Keratinocyte (primary cell): ENCODE measurements around the gene RPL37A. TPM values are rescaled to one million over a fixed set of nuclear protein-coding genes. Genes with fewer than 3 reads are reported as not detected.
A peak's percentile ranks its signal among the peaks of the same experiment; 100 is the strongest.

Experiments
- DNase-seq: peaks from one replicate; pipeline ENCODE4 v3.0.0-alpha.2; 2011; ENCODE audit warnings: low read depth, missing footprints, low spot score
- FAIRE-seq: peaks from 2 replicates; lab custom pipeline; 2011; peaks lifted over from hg19 to GRCh38; lab: Jason Lieb, UNC
- H2AFZ ChIP-seq: 2 replicates; pipeline ENCODE4 v1.6.0; 2012; ENCODE audit warnings: low read length, control low read depth, inconsistent platforms; ENCODE audit not compliant: control insufficient read depth
- H3K27ac ChIP-seq: 2 replicates; pipeline ENCODE4 v1.5.1; 2011; ENCODE audit warnings: low read length; ENCODE audit not compliant: control insufficient read depth, insufficient read depth
- H3K27me3 ChIP-seq: 3 replicates; pipeline ENCODE4 v1.6.0; 2011; ENCODE audit warnings: low read length; ENCODE audit not compliant: control insufficient read depth, insufficient read depth; ENCODE audit errors: extremely low read depth
- H3K36me3 ChIP-seq, 2 experiments: 2 replicates in 1 of 2; 3 replicates in 1 of 2; pipeline ENCODE4 v1.5.1; 2011; ENCODE audit warnings: low read length in 2 of 2, mild to moderate bottlenecking in 1 of 2; ENCODE audit not compliant: control insufficient read depth in 2 of 2, insufficient read depth in 2 of 2; ENCODE audit errors: extremely low read depth in 1 of 2
- H3K4me1 ChIP-seq: 3 replicates; pipeline ENCODE4 v1.5.1; 2011; ENCODE audit warnings: low read length; ENCODE audit not compliant: control insufficient read depth, insufficient read depth; ENCODE audit errors: extremely low read depth
- H3K4me2 ChIP-seq: 3 replicates; pipeline ENCODE4 v1.6.0; 2011; ENCODE audit warnings: low read depth, low read length; ENCODE audit not compliant: control insufficient read depth, insufficient read depth; ENCODE audit errors: extremely low read depth
- H3K4me3 ChIP-seq, 3 experiments: fragments of 200-600 bp in 1 of 3; sonication (generic) in 1 of 3; 2 replicates in 2 of 3; 3 replicates in 1 of 3; pipeline ENCODE4 v1.5.1; 2011 to 2016; ENCODE audit warnings: low read length in 3 of 3, mild to moderate bottlenecking in 3 of 3, control low read depth in 2 of 3, inconsistent platforms in 1 of 3, low read depth in 1 of 3, mixed read lengths in 1 of 3, mixed run types in 1 of 3, moderate library complexity in 1 of 3; ENCODE audit not compliant: control insufficient read depth in 2 of 3, insufficient read depth in 2 of 3; ENCODE audit errors: extremely low read depth in 1 of 3
- H3K79me2 ChIP-seq: 2 replicates; pipeline ENCODE4 v1.6.0; 2012; ENCODE audit warnings: low read length; ENCODE audit not compliant: control insufficient read depth, insufficient read depth
- H3K9ac ChIP-seq: 3 replicates; pipeline ENCODE4 v1.6.0; 2011; ENCODE audit warnings: low read length; ENCODE audit not compliant: control insufficient read depth, insufficient read depth; ENCODE audit errors: extremely low read depth
- H3K9me1 ChIP-seq: 3 replicates; pipeline ENCODE4 v1.6.0; 2011; ENCODE audit warnings: low read length; ENCODE audit not compliant: control insufficient read depth, insufficient read depth; ENCODE audit errors: extremely low read depth
- H3K9me3 ChIP-seq: 2 replicates; pipeline ENCODE4 v1.5.1; 2012; ENCODE audit warnings: low read depth, low read length; ENCODE audit not compliant: control insufficient read depth
- H4K20me1 ChIP-seq: 3 replicates; pipeline ENCODE4 v1.6.0; 2011; ENCODE audit warnings: low read length; ENCODE audit not compliant: control insufficient read depth, insufficient read depth; ENCODE audit errors: extremely low read depth
- EZH2 ChIP-seq: IDR thresholded peaks from one replicate; pipeline ENCODE4 v1.6.1; 2012; ENCODE audit warnings: inconsistent platforms, mild to moderate bottlenecking, low read length, moderate library complexity
- dilution Hi-C: fragments of 300-500 bp; cut with MboI; formaldehyde crosslinking; loops from one replicate; pipeline ENCODE4 v1.7.0; 2020; ENCODE audit warnings: low sequenced_read_pairs; ENCODE audit not compliant: extremely low pct_ligation_motif_present
- polyA plus RNA-seq, 5 experiments: library from polyadenylated mRNA; depleted of rRNA in 3 of 5; stranded (reverse) in 3 of 5; stranded (forward) in 1 of 5; unstranded in 1 of 5; fragments of >200 nt; gene quantifications; 1 replicate in 1 of 5; 2 replicates in 3 of 5; 3 replicates in 1 of 5; pipeline versions ENCODE4 v1.2.1 to v1.2.3, GENCODE V29; 2011 to 2012; ENCODE audit warnings: missing spikeins in 2 of 5, low read depth in 1 of 5, low replicate concordance in 1 of 5
- TF ChIP-seq, protein P1 (sequence below), 3 experiments: IDR thresholded peaks in 1 of 3; conservative IDR thresholded peaks in 1 of 3; optimal IDR thresholded peaks in 1 of 3; 2 replicates in 2 of 3; 3 replicates in 1 of 3; pipeline versions ENCODE3 to v1.5.1; 2011; ENCODE audit warnings: low read length in 3 of 3, mild to moderate bottlenecking in 3 of 3, moderate library complexity in 2 of 3, control low read depth in 1 of 3, inconsistent platforms in 1 of 3; ENCODE audit not compliant: insufficient read depth in 2 of 3; ENCODE audit errors: extremely low read depth in 1 of 3

Gene RPL37A
- polyA plus RNA-seq, 1 donor (not counting 4 experiments of a cell fraction or from before 2014, with no cell fraction given): 4,257 TPM

DNA sequence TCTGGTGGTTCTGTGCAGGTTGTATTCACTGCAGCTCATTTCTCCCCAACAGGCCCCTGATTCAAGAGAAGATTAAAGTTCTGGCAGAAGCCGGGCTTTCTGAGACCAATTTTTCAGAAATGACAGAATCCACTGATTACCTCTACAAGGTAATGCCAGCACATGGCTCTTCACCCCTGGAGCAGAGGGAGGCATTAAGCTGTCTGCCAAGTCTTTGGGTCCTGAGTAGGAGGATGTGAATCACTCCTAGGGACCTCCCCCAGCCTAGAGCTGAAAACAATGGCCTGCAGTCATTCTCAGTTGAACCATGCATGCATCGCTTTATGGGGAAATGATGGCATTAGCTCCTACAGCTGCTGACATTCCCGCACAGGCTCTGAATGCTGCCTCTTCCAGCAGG lies 20.5 kb upstream of the RPL37A start:
- H3K27me3 ChIP-seq: no peaks in the 10 kb centered on the region
- peaks cover 13 to 20% of the 10 kb centered on the region in 2 experiments for H3K36me3 ChIP-seq
- H3K27ac ChIP-seq: peak overlapping the region; percentile 39
- H3K4me2 ChIP-seq: peak overlapping the region; percentile 45
- peak; percentile 98 for FAIRE-seq
- dilution Hi-C loops: no loop called here
- H3K79me2 ChIP-seq: no peaks in the 10 kb centered on the region
- TF ChIP-seq, protein P1, sequence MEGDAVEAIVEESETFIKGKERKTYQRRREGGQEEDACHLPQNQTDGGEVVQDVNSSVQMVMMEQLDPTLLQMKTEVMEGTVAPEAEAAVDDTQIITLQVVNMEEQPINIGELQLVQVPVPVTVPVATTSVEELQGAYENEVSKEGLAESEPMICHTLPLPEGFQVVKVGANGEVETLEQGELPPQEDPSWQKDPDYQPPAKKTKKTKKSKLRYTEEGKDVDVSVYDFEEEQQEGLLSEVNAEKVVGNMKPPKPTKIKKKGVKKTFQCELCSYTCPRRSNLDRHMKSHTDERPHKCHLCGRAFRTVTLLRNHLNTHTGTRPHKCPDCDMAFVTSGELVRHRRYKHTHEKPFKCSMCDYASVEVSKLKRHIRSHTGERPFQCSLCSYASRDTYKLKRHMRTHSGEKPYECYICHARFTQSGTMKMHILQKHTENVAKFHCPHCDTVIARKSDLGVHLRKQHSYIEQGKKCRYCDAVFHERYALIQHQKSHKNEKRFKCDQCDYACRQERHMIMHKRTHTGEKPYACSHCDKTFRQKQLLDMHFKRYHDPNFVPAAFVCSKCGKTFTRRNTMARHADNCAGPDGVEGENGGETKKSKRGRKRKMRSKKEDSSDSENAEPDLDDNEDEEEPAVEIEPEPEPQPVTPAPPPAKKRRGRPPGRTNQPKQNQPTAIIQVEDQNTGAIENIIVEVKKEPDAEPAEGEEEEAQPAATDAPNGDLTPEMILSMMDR (optimal IDR thresholded peaks at IDR 0.05 in 1 of 3, IDR thresholded peaks at IDR 0.05 in 1 of 3, conservative IDR thresholded peaks at IDR 0.05 in 1 of 3; ENCODE audit: extremely low read depth in 1 of 3, insufficient read depth in 2 of 3, low read length in 3 of 3): no peak
- no peak for TF ChIP-seq EZH2
- H2AFZ ChIP-seq: no peak overlapping the region
- H3K4me3 ChIP-seq: no peak overlapping the region
- H4K20me1 ChIP-seq: no peaks in the 10 kb centered on the region
- H3K9ac ChIP-seq: no peak overlapping the region
- peak; percentile 48 for DNase-seq
- H3K9me1 ChIP-seq: no peaks in the 10 kb centered on the region
- peaks cover 18% of the 10 kb centered on the region for H3K4me1 ChIP-seq
- H3K9me3 ChIP-seq: no peaks in the 10 kb centered on the region

- dilution Hi-C loops: no loop called here
- FAIRE-seq: no peak
- peak overlapping the region; percentile 42 for H3K27ac ChIP-seq
- peak overlapping the region; percentile 45 for H3K4me2 ChIP-seq
- H3K9me1 ChIP-seq: no peaks in the 10 kb centered on the region
- DNase-seq: no peak
- H3K27me3 ChIP-seq: no peaks in the 10 kb centered on the region
- H3K9ac ChIP-seq: no peak overlapping the region
- H4K20me1 ChIP-seq: no peaks in the 10 kb centered on the region
- peaks cover 18% of the 10 kb centered on the region for H3K4me1 ChIP-seq
- H3K9me3 ChIP-seq: no peaks in the 10 kb centered on the region
- no peaks in the 10 kb centered on the region for H3K79me2 ChIP-seq
- H2AFZ ChIP-seq: no peak overlapping the region
- H3K36me3 ChIP-seq: peaks cover 13 to 20% of the 10 kb centered on the region in 2 experiments
- H3K4me3 ChIP-seq: no peak overlapping the region
- TF ChIP-seq, protein P1 (optimal IDR thresholded peaks at IDR 0.05 in 1 of 3, IDR thresholded peaks at IDR 0.05 in 1 of 3, conservative IDR thresholded peaks at IDR 0.05 in 1 of 3; ENCODE audit: extremely low read depth in 1 of 3, insufficient read depth in 2 of 3, low read length in 3 of 3): no peak
- TF ChIP-seq EZH2: no peak
Observed at GRCh38 chr2:216478791-216479190, 19.9 kb upstream of the RPL37A start.
